Vagina (tissue), 2 donors: ENCODE measurements around the gene PNMA8C.

Source experiments
- CTCF ChIP-seq, 3 experiments: fragments of 450-650 bp in 2 of 3; fragments of 200-600 bp in 1 of 3; sonication (generic) in 1 of 3; IDR thresholded peaks; one replicate each; pipeline ENCODE4 v1.5.1; 2017 to 2019; ENCODE audit warnings: antibody characterized with exemption in 3 of 3, mild to moderate bottlenecking in 2 of 3, moderate library complexity in 2 of 3
- POLR2A ChIP-seq, 2 donors: fragments of 450-650 bp; IDR thresholded peaks; one replicate each; pipeline ENCODE4 v1.6.1; 2017; ENCODE audit warnings: antibody characterized with exemption in 2 of 2, mild to moderate bottlenecking in 2 of 2, moderate library complexity in 2 of 2

GRCh38 chr19:46448601-46449000 lies 19.9 kb upstream of the PNMA8C start:
- no peak for TF ChIP-seq POLR2A (IDR thresholded peaks at IDR 0.05)
- TF ChIP-seq CTCF (IDR thresholded peaks at IDR 0.05) = no peak
